Measurements from ENCODE around the gene CACNA2D3. TPM values are rescaled to one million over a fixed set of nuclear protein-coding genes. Genes with fewer than 3 reads are reported as not detected.

The CACNA2D3 gene
- total RNA-seq, 1 donor from 2014 or later: 0.17 TPM

GRCh38 chr3:54264050-54264449, 141.7 kb downstream of the CACNA2D3 start:
- no peak for DNase-seq (ENCODE audit: low read depth)
- H3K36me3 ChIP-seq (ENCODE audit: control insufficient read depth, insufficient read depth, low read length): no peaks in the 10 kb centered on the region

GRCh38 chr3:54270816-54271526, 148.6 kb downstream of the CACNA2D3 start:
- no peak for TF ChIP-seq CTCF (IDR thresholded peaks at IDR 0.05; ENCODE audit: insufficient read depth, low read length, poor library complexity, severe bottlenecking)
- H3K36me3 ChIP-seq (ENCODE audit: control insufficient read depth, insufficient read depth, low read length): no peaks in the 10 kb centered on the region
- no peak for DNase-seq (ENCODE audit: low read depth)
- no peak overlapping the region for H3K4me3 ChIP-seq (ENCODE audit: low read depth, low read length)
- H3K27me3 ChIP-seq (ENCODE audit: control insufficient read depth, insufficient read depth, low read length): no peaks in the 10 kb centered on the region

More at GRCh38 chr3:54264050-54264449, 141.7 kb downstream of the CACNA2D3 start:
- H3K27me3 ChIP-seq (ENCODE audit: control insufficient read depth, insufficient read depth, low read length): no peaks in the 10 kb centered on the region
- TF ChIP-seq CTCF (IDR thresholded peaks at IDR 0.05; ENCODE audit: insufficient read depth, low read length, poor library complexity, severe bottlenecking): no peak
- no peak overlapping the region for H3K4me3 ChIP-seq (ENCODE audit: low read depth, low read length)

- no peak overlapping the region for H3K4me3 ChIP-seq (ENCODE audit: low read depth, low read length)
- no peaks in the 10 kb centered on the region for H3K27me3 ChIP-seq (ENCODE audit: control insufficient read depth, insufficient read depth, low read length)
- DNase-seq (ENCODE audit: low read depth): no peak
- no peaks in the 10 kb centered on the region for H3K36me3 ChIP-seq (ENCODE audit: control insufficient read depth, insufficient read depth, low read length)
- TF ChIP-seq CTCF (IDR thresholded peaks at IDR 0.05; ENCODE audit: insufficient read depth, low read length, poor library complexity, severe bottlenecking): no peak
Measured at GRCh38 chr3:54273791-54274190, 151.4 kb downstream of the CACNA2D3 start.

GRCh38 chr3:54274607-54275006, 152.3 kb downstream of the CACNA2D3 start:
- DNase-seq (ENCODE audit: low read depth): no peak
- Histone ChIP-seq H3K4me3 (ENCODE audit: low read depth, low read length) (no peak overlapping the region), H3K27me3 (ENCODE audit: control insufficient read depth, insufficient read depth, low read length) (no peaks in the 10 kb centered on the region), H3K36me3 (ENCODE audit: control insufficient read depth, insufficient read depth, low read length) (no peaks in the 10 kb centered on the region)
- TF ChIP-seq CTCF (IDR thresholded peaks at IDR 0.05; ENCODE audit: insufficient read depth, low read length, poor library complexity, severe bottlenecking): no peak

GRCh38 chr3:54279005-54279583, 156.7 kb downstream of the CACNA2D3 start:
- H3K4me3 ChIP-seq (ENCODE audit: low read depth, low read length): no peak overlapping the region
- H3K27me3 ChIP-seq (ENCODE audit: control insufficient read depth, insufficient read depth, low read length): no peaks in the 10 kb centered on the region
- H3K36me3 ChIP-seq (ENCODE audit: control insufficient read depth, insufficient read depth, low read length): no peaks in the 10 kb centered on the region
- no peak for DNase-seq (ENCODE audit: low read depth)
- no peak for TF ChIP-seq CTCF (IDR thresholded peaks at IDR 0.05; ENCODE audit: insufficient read depth, low read length, poor library complexity, severe bottlenecking)
